ENCODE data around the gene VTCN1. TPM values are rescaled to one million over a fixed set of nuclear protein-coding genes. Genes with fewer than 3 reads are reported as not detected.

VTCN1 gene
- polyA plus RNA-seq, 1 donor from 2014 or later: 2.1 TPM

- H3K9me2 ChIP-seq (ENCODE audit: insufficient read depth, low read length): no peaks in the 10 kb centered on the region
- TF ChIP-seq MXI1 (conservative IDR thresholded peaks at IDR 0.05; ENCODE audit: poor library complexity, severe bottlenecking) (no peak), POLR2AphosphoS5 (IDR thresholded peaks at IDR 0.05) (no peak), SMC3 (conservative IDR thresholded peaks at IDR 0.05; ENCODE audit: poor library complexity) (no peak), REST (IDR thresholded peaks at IDR 0.05; ENCODE audit: borderline replicate concordance) (no peak), RAD21 (conservative IDR thresholded peaks at IDR 0.05) (no peak), CTCF (IDR thresholded peaks at IDR 0.05; ENCODE audit: poor library complexity, severe bottlenecking) (no peak), TAF1 (IDR thresholded peaks at IDR 0.05; ENCODE audit: low read depth) (no peak), EP300 (conservative IDR thresholded peaks at IDR 0.05; ENCODE audit: poor library complexity, severe bottlenecking) (no peak), EZH2 (IDR thresholded peaks at IDR 0.05; ENCODE audit: borderline replicate concordance, insufficient read depth, low read length, poor library complexity, severe bottlenecking) (no peak)
- no peak overlapping the region for H3K4me2 ChIP-seq (ENCODE audit: low read length)
- no peak overlapping the region for H3K27ac ChIP-seq (ENCODE audit: low read length)
- no peak overlapping the region for H2AFZ ChIP-seq (ENCODE audit: low read depth, low read length)
- H3K4me3 ChIP-seq (ENCODE audit: low read length): no peak overlapping the region
- no peaks in the 10 kb centered on the region for H3K79me2 ChIP-seq (replicated peaks; ENCODE audit: insufficient read depth, low read length)
- H3K27me3 ChIP-seq (ENCODE audit: insufficient read depth, low read depth, low read length): no peaks in the 10 kb centered on the region
- no peaks in the 10 kb centered on the region for H3K9me3 ChIP-seq (ENCODE audit: low read length)
- H3K9ac ChIP-seq (ENCODE audit: low read length): no peak overlapping the region
- no peaks in the 10 kb centered on the region for H3K36me3 ChIP-seq (ENCODE audit: insufficient read depth, low read length)
- H4K20me1 ChIP-seq (ENCODE audit: insufficient read depth): no peaks in the 10 kb centered on the region
- H3F3A ChIP-seq (ENCODE audit: insufficient read depth, low read length, poor library complexity, severe bottlenecking): no peaks in the 10 kb centered on the region
Observed at GRCh38 chr1:117239467-117239866, 28.7 kb upstream of the VTCN1 start.

GRCh38 chr1:117237726-117238381 is 27.1 kb upstream of the VTCN1 start:
- no peak overlapping the region for H3K9ac ChIP-seq (ENCODE audit: low read length)
- no peaks in the 10 kb centered on the region for H3K9me3 ChIP-seq (ENCODE audit: low read length)
- H3K9me2 ChIP-seq (ENCODE audit: insufficient read depth, low read length): no peaks in the 10 kb centered on the region
- H3K27ac ChIP-seq (ENCODE audit: low read length): no peak overlapping the region
- no peaks in the 10 kb centered on the region for H3K79me2 ChIP-seq (replicated peaks; ENCODE audit: insufficient read depth, low read length)
- H2AFZ ChIP-seq (ENCODE audit: low read depth, low read length): no peak overlapping the region
- no peaks in the 10 kb centered on the region for H3K36me3 ChIP-seq (ENCODE audit: insufficient read depth, low read length)
- no peak overlapping the region for H3K4me3 ChIP-seq (ENCODE audit: low read length)
- H4K20me1 ChIP-seq (ENCODE audit: insufficient read depth): no peaks in the 10 kb centered on the region
- H3F3A ChIP-seq (ENCODE audit: insufficient read depth, low read length, poor library complexity, severe bottlenecking): no peaks in the 10 kb centered on the region
- no peak overlapping the region for H3K4me2 ChIP-seq (ENCODE audit: low read length)
- TF ChIP-seq CTCF (IDR thresholded peaks at IDR 0.05; ENCODE audit: poor library complexity, severe bottlenecking) (no peak), REST (IDR thresholded peaks at IDR 0.05; ENCODE audit: borderline replicate concordance) (no peak), POLR2AphosphoS5 (IDR thresholded peaks at IDR 0.05) (no peak), EP300 (conservative IDR thresholded peaks at IDR 0.05; ENCODE audit: poor library complexity, severe bottlenecking) (no peak), MXI1 (conservative IDR thresholded peaks at IDR 0.05; ENCODE audit: poor library complexity, severe bottlenecking) (no peak), EZH2 (IDR thresholded peaks at IDR 0.05; ENCODE audit: borderline replicate concordance, insufficient read depth, low read length, poor library complexity, severe bottlenecking) (no peak), RAD21 (conservative IDR thresholded peaks at IDR 0.05) (no peak), SMC3 (conservative IDR thresholded peaks at IDR 0.05; ENCODE audit: poor library complexity) (no peak), TAF1 (IDR thresholded peaks at IDR 0.05; ENCODE audit: low read depth) (no peak)
- H3K27me3 ChIP-seq (ENCODE audit: insufficient read depth, low read depth, low read length): no peaks in the 10 kb centered on the region

All from neural cell (in vitro differentiated cells).